HEK293T (cell line): ENCODE data around the gene TMEM171.

ENCODE experiments used
- CTCF ChIA-PET: fragments of 350-600 bp; formaldehyde crosslinking; extraction: SDS; loops from one replicate; lab custom pipeline; 2021; ENCODE audit warnings: antibody characterized with exemption, inconsistent platforms; lab: Yijun Ruan, JAX
- POLR2A ChIA-PET: fragments of 350-600 bp; formaldehyde crosslinking; extraction: SDS; loops from one replicate; lab custom pipeline; 2020; ENCODE audit warnings: antibody characterized with exemption, inconsistent platforms; lab: Yijun Ruan, JAX
- DNase-seq: peaks from one replicate; pipeline ENCODE4 v3.0.0; 2012; ENCODE audit warnings: mixed read lengths; ENCODE audit errors: extremely low spot score
- ARNT ChIP-seq: fragments of 450-650 bp; IDR thresholded peaks from 2 replicates; pipeline ENCODE4 v1.6.1; 2017; ENCODE audit warnings: mild to moderate bottlenecking
- BHLHE40 ChIP-seq: fragments of 450-650 bp; IDR thresholded peaks from 2 replicates; pipeline ENCODE4 v1.6.1; 2016; ENCODE audit warnings: mild to moderate bottlenecking, moderate library complexity, borderline replicate concordance
- CTBP1 ChIP-seq: fragments of 450-650 bp; IDR thresholded peaks from 2 replicates; pipeline ENCODE4 v1.6.1; 2016; ENCODE audit warnings: borderline replicate concordance
- ELF4 ChIP-seq: fragments of 450-650 bp; IDR thresholded peaks from 2 replicates; pipeline ENCODE4 v1.6.1; 2017; ENCODE audit warnings: antibody characterized with exemption
- FOXA1 ChIP-seq: fragments of 450-650 bp; IDR thresholded peaks from 2 replicates; pipeline ENCODE4 v1.6.1; 2016; ENCODE audit warnings: mild to moderate bottlenecking
- FOXK2 ChIP-seq: fragments of 450-650 bp; IDR thresholded peaks from 2 replicates; pipeline ENCODE4 v1.6.1; 2016; ENCODE audit warnings: mild to moderate bottlenecking
- FOXM1 ChIP-seq: fragments of 450-650 bp; IDR thresholded peaks from 2 replicates; pipeline ENCODE4 v1.6.1; 2017; ENCODE audit warnings: mild to moderate bottlenecking, borderline replicate concordance
- HDGF ChIP-seq: fragments of 450-650 bp; IDR thresholded peaks from 2 replicates; pipeline ENCODE4 v1.6.1; 2017; ENCODE audit warnings: antibody characterized with exemption, borderline replicate concordance
- L3MBTL2 ChIP-seq: fragments of 450-650 bp; conservative IDR thresholded peaks from 2 replicates; pipeline ENCODE4 v1.6.1; 2016; ENCODE audit warnings: mild to moderate bottlenecking
- LEF1 ChIP-seq: fragments of 450-650 bp; IDR thresholded peaks from 2 replicates; pipeline ENCODE4 v1.6.1; 2017; ENCODE audit warnings: mild to moderate bottlenecking, borderline replicate concordance
- NFRKB ChIP-seq: fragments of 450-650 bp; IDR thresholded peaks from 2 replicates; pipeline ENCODE4 v1.6.1; 2016; ENCODE audit warnings: mild to moderate bottlenecking, moderate library complexity
- PKNOX1 ChIP-seq: fragments of 450-650 bp; IDR thresholded peaks from 2 replicates; pipeline ENCODE4 v1.6.1; 2016
- SP1 ChIP-seq: fragments of 450-650 bp; IDR thresholded peaks from 2 replicates; pipeline ENCODE4 v1.6.1; 2017
- SUZ12 ChIP-seq: fragments of 450-650 bp; IDR thresholded peaks from 2 replicates; pipeline ENCODE4 v1.6.1; 2016; ENCODE audit warnings: mild to moderate bottlenecking
- TARDBP ChIP-seq: fragments of 450-650 bp; IDR thresholded peaks from 2 replicates; pipeline ENCODE4 v1.6.1; 2016
- ZNF384 ChIP-seq: fragments of 450-650 bp; IDR thresholded peaks from 2 replicates; pipeline ENCODE4 v1.6.1; 2016

The TMEM171 gene

DNA sequence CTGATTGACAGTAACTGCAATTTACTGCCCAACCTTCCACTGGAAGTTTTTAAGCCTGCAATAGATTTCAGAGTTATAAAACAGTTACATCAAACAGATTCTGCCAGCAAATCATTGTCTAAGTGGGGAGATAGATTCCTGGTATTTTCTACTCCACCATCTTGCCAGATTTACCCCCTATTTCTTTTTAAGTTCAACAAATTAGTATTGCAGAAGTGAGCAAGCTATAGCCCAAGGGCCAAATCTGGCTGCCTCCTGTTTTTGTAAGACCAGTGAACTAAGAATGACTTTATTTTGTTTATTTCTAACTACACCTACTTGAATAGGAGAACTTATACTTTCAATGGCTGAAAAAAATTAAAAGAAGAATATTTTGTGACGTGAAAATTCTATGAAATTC lies 8.8 kb upstream of the TMEM171 start:
- ChIA-PET CTCF (interaction anchor here (0.6 kb wide), 1 partner anchor 184 kb away, joined by 5 read pairs; no protein-coding TSS in a partner anchor), POLR2A (no interaction called here)
- DNase-seq: no peak
- TF ChIP-seq TARDBP (no peak), FOXM1 (no peak), LEF1 (no peak), ARNT (no peak), NFRKB (no peak)

GRCh38 chr5:73112359-73112758 lies 8.0 kb upstream of the TMEM171 start:
- POLR2A ChIA-PET: no interaction called here
- CTCF ChIA-PET: no interaction called here
- TF ChIP-seq FOXM1 (no peak), HDGF (no peak)

GRCh38 chr5:73114044-73114688 lies 6.2 kb upstream of the TMEM171 start:
- no peak for TF ChIP-seq SP1
- no peak for TF ChIP-seq FOXA1
- TF ChIP-seq ARNT: no peak
- TF ChIP-seq L3MBTL2: no peak
- TF ChIP-seq SUZ12: no peak
- TF ChIP-seq LEF1: no peak
- no peak for TF ChIP-seq BHLHE40
- no peak for TF ChIP-seq HDGF
- TF ChIP-seq ZNF384: no peak
- no peak for TF ChIP-seq NFRKB
- no peak for TF ChIP-seq FOXK2
- no peak for TF ChIP-seq TARDBP
- TF ChIP-seq CTBP1: no peak
- no peak for TF ChIP-seq ELF4
- DNase-seq: no peak
- POLR2A ChIA-PET: no interaction called here
- CTCF ChIA-PET: interaction anchor here (0.6 kb wide), 1 partner anchor 11 kb away, joined by 3 read pairs; no protein-coding TSS in a partner anchor

More at GRCh38 chr5:73112359-73112758, 8.0 kb upstream of the TMEM171 start:
- DNase-seq: no peak

DNA sequence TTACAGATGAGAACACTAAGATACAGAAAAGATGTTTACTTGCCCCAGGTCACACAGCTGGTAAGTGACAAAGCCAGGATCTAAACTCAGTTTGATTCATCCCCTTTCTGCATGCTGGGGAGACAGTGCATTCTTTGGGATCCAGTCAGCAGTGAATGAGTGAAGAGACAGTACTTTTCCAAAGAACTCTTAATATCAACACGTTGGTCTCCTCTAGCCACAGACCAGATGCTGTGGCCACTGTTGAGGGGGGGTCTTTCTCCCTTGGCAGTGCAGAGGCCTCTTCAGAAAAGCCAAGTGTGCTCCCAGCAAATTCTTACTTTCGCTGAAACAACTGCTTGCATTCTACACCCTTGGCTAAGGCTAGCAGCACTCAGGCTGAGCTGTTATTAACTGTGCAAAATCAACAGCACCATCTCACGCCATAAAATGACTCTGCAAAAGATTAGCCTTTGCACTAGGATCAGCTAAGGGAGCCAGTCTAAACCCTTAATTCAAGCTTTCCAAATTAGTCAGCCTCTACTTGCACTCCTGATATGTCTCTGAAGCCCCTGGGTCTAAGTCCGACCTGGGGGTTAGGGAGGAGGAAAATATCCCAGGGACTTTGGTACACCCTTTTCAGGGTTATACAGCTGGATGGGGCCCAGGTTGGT lies 4.8 kb upstream of the TMEM171 start:
- no peak for DNase-seq
- ChIA-PET POLR2A (no interaction called here), CTCF (interaction anchor here (1.2 kb wide), 1 partner anchor 101 kb away, joined by 3 read pairs; no protein-coding TSS in a partner anchor)
- TF ChIP-seq FOXK2 (no peak), SUZ12 (no peak), NFRKB (no peak), SP1 (no peak), ZNF384 (no peak), CTBP1 (no peak), BHLHE40 (no peak)

- TF ChIP-seq BHLHE40: no peak
- no peak for TF ChIP-seq FOXK2
- no peak for TF ChIP-seq FOXA1
- no peak for TF ChIP-seq LEF1
- no peak for TF ChIP-seq NFRKB
- TF ChIP-seq L3MBTL2: no peak
- no peak for TF ChIP-seq HDGF
- no peak for TF ChIP-seq SUZ12
- no peak for TF ChIP-seq FOXM1
- TF ChIP-seq TARDBP: no peak
- TF ChIP-seq PKNOX1: no peak
- TF ChIP-seq ELF4: no peak
- TF ChIP-seq CTBP1: no peak
- TF ChIP-seq ARNT: no peak
- no peak for TF ChIP-seq ZNF384
- TF ChIP-seq SP1: no peak
- ChIA-PET POLR2A (interaction anchor here (1.4 kb wide), 1 partner anchor 11 kb away, joined by 4 read pairs; no protein-coding TSS in a partner anchor), CTCF (interaction anchor here (1.2 kb wide), 1 partner anchor 100 kb away, joined by 3 read pairs; no protein-coding TSS in a partner anchor)
- DNase-seq: no peak
Measured at GRCh38 chr5:73116506-73116905, 3.9 kb upstream of the TMEM171 start.

DNA sequence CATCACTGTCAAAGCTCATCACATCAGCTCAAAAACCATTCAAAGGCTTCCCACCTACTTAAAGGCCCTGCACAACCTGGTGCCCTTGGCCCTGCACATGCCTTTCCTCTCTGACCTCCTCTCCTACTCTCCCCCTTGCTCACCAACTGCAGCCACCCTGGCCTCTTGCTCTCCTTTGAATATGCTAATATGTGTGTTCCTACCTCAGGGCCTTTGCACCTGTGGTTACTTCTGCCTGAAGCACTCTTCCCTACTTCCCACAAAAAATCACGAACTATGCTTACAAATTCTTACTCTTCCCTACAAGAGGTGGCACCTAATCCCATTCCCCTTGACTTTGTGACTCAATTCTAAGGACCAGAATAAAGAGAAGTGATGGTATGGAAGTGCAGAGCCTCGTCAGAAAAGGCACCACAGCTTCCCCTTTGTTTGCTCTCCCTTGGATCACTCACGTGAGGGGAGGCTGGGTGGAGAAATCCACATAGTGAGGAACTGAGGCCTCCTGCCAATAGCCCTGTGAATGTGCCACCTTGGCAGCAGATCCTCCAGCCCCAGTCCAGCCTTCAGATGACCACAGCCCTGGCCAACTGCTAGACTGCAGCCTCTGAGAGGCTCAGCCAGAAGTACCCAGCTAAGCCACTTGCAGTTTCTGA lies 3.2 kb upstream of the TMEM171 start:
- no peak for DNase-seq
- ChIA-PET POLR2A (interaction anchor here (1.4 kb wide), 1 partner anchor 12 kb away, joined by 4 read pairs; no protein-coding TSS in a partner anchor), CTCF (no interaction called here)
- TF ChIP-seq FOXK2: no peak

- ChIA-PET POLR2A (no interaction called here), CTCF (no interaction called here)
- DNase-seq: no peak
- no peak for TF ChIP-seq CTBP1
- no peak for TF ChIP-seq FOXM1
Measured at GRCh38 chr5:73118391-73118973, 1.9 kb upstream of the TMEM171 start.
